Skeletal muscle satellite cell (primary cell): ENCODE measurements around the gene EHMT2.
"Not testable (repeated sequence)": the region's sequence is repeated elsewhere in the genome, so short reads cannot be mapped to it uniquely, and the experiment has no call there.

Source experiments
- H3K27me3 ChIP-seq: 2 replicates; pipeline ENCODE4 v1.7.0; 2013; ENCODE audit warnings: low read length; ENCODE audit not compliant: control insufficient read depth, insufficient read depth
- H3K36me3 ChIP-seq: 2 replicates; pipeline ENCODE4 v1.7.0; 2013; ENCODE audit warnings: mild to moderate bottlenecking, control low read depth, low read length; ENCODE audit not compliant: insufficient read depth
- H3K4me1 ChIP-seq: 2 replicates; pipeline ENCODE4 v1.7.0; 2013; ENCODE audit warnings: low read length; ENCODE audit not compliant: control insufficient read depth, insufficient read depth
- H3K4me2 ChIP-seq: 2 replicates; pipeline ENCODE4 v1.7.0; 2013; ENCODE audit warnings: mild to moderate bottlenecking, low read length
- H3K4me3 ChIP-seq: 2 replicates; pipeline ENCODE4 v1.7.0; 2013; ENCODE audit warnings: low read length
- H3K9ac ChIP-seq: 2 replicates; pipeline ENCODE4 v1.7.0; 2013; ENCODE audit warnings: mild to moderate bottlenecking, low read depth, low read length, moderate library complexity
- H3K9me3 ChIP-seq: replicated peaks from 2 replicates; pipeline ENCODE4 v1.7.0; 2013; ENCODE audit warnings: mild to moderate bottlenecking, control low read depth, low read length

The EHMT2 gene

GRCh38 chr6:31875877-31876276 is 21.6 kb downstream of the EHMT2 start:
- H3K27me3 ChIP-seq, result peaks cover 7% of the 10 kb centered on the region
- no peak overlapping the region for H3K4me2 ChIP-seq
- H3K9ac ChIP-seq, result no peak overlapping the region
- peaks cover 14% of the 10 kb centered on the region for H3K36me3 ChIP-seq
- H3K4me1 ChIP-seq, result peaks cover 6% of the 10 kb centered on the region
- no peaks in the 10 kb centered on the region for H3K9me3 ChIP-seq
- no peak overlapping the region for H3K4me3 ChIP-seq

- no peaks in the 10 kb centered on the region for H3K9me3 ChIP-seq
- H3K4me3 ChIP-seq, result no peak overlapping the region
- H3K4me2 ChIP-seq, result no peak overlapping the region
- H3K27me3 ChIP-seq, result peaks cover 7% of the 10 kb centered on the region
- H3K4me1 ChIP-seq, result peaks cover 10% of the 10 kb centered on the region
- no peak overlapping the region for H3K9ac ChIP-seq
- peaks cover 5% of the 10 kb centered on the region for H3K36me3 ChIP-seq
Measured at GRCh38 chr6:31874836-31875572, 22.5 kb downstream of the EHMT2 start.

- H3K4me2 ChIP-seq, result no peak overlapping the region
- H3K27me3 ChIP-seq, result peaks cover 8% of the 10 kb centered on the region
- no peaks in the 10 kb centered on the region for H3K36me3 ChIP-seq
- H3K4me3 ChIP-seq, result no peak overlapping the region
- H3K4me1 ChIP-seq, result peaks cover 10% of the 10 kb centered on the region
- no peaks in the 10 kb centered on the region for H3K9me3 ChIP-seq
- H3K9ac ChIP-seq, result no peak overlapping the region
Measured at GRCh38 chr6:31874084-31874670, 23.3 kb downstream of the EHMT2 start.

DNA sequence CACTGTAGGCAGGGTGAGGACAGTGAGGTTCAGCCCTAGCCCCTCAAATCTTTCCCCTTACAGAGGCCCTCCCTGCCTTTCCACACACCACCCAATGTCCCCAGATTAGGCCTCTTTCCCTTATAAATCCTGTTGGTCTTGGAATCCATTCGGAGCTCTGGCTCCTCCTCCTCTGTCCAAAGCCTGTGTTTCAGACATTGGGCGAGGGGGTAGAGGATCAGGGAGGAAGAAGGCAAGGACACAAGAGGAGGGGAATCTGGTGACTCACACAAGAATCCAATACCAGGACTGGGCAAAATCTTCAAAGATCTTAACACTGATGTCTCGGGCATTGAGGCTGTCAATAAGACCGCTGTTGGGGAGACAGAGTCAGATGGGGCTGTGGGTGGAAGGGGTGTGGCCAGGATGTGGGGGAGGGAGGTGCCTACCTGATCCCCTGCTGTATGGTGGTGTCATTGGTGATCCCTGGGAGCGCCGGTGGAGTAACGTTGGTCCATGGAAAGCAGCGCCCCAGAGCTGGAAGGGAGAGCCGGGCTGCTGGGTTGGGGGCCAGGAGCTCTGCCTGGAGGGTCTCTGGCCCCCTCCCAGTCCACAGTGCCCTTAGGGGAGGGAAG is 26.3 kb downstream of the EHMT2 start:
- H3K4me2 ChIP-seq, result no peak overlapping the region
- H3K9me3 ChIP-seq, result no peaks in the 10 kb centered on the region
- no peaks in the 10 kb centered on the region for H3K36me3 ChIP-seq
- peaks cover 12% of the 10 kb centered on the region for H3K27me3 ChIP-seq
- no peak overlapping the region for H3K9ac ChIP-seq
- no peak overlapping the region for H3K4me3 ChIP-seq
- peaks cover 10% of the 10 kb centered on the region for H3K4me1 ChIP-seq

DNA sequence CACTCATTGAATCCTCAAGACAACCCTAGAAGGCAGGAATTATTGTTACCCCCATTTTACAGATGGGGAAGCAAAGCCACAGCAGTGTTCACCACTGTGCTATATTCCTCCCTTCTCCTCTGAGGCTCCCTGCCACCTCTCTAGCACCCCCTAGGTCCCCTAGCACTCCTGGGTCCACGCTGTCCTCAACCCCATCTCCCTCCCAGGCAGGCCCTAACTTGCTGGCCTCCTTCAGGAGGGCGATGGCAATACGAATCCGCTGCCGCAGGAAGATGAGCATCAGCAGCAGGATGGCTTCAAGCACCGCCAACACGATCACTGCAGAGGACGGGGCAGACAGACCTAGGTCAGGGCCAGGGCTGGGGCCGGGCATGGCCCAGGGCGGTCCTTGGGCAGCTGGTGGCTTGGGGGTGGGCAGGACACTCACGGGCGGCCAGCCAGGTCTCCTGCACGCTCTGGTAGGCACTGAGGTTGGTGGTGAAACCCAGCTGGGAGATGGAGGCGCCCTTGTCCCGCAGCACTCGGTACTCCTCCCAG is 27.0 kb downstream of the EHMT2 start:
- Histone ChIP-seq H3K36me3 (no peaks in the 10 kb centered on the region), H3K27me3 (peaks cover 12% of the 10 kb centered on the region), H3K4me1 (peaks cover 10% of the 10 kb centered on the region), H3K4me3 (no peak overlapping the region), H3K9ac (no peak overlapping the region), H3K9me3 (no peaks in the 10 kb centered on the region), H3K4me2 (no peak overlapping the region)

- H3K9ac ChIP-seq, result no peak overlapping the region
- H3K4me1 ChIP-seq, result peaks cover 12% of the 10 kb centered on the region
- H3K27me3 ChIP-seq, result peaks cover 12% of the 10 kb centered on the region
- H3K9me3 ChIP-seq, result no peaks in the 10 kb centered on the region
- H3K4me2 ChIP-seq, result no peak overlapping the region
- no peak overlapping the region for H3K4me3 ChIP-seq
- no peaks in the 10 kb centered on the region for H3K36me3 ChIP-seq
Measured at GRCh38 chr6:31869343-31869742, 28.2 kb downstream of the EHMT2 start.

GRCh38 chr6:31868658-31868971 is 28.9 kb downstream of the EHMT2 start:
- not testable (repeated sequence) for H3K4me3 ChIP-seq, H3K36me3 ChIP-seq, H3K9me3 ChIP-seq, H3K4me2 ChIP-seq, H3K9ac ChIP-seq
- Histone ChIP-seq H3K4me1 (peaks cover 16% of the 10 kb centered on the region), H3K27me3 (peaks cover 12% of the 10 kb centered on the region)

DNA sequence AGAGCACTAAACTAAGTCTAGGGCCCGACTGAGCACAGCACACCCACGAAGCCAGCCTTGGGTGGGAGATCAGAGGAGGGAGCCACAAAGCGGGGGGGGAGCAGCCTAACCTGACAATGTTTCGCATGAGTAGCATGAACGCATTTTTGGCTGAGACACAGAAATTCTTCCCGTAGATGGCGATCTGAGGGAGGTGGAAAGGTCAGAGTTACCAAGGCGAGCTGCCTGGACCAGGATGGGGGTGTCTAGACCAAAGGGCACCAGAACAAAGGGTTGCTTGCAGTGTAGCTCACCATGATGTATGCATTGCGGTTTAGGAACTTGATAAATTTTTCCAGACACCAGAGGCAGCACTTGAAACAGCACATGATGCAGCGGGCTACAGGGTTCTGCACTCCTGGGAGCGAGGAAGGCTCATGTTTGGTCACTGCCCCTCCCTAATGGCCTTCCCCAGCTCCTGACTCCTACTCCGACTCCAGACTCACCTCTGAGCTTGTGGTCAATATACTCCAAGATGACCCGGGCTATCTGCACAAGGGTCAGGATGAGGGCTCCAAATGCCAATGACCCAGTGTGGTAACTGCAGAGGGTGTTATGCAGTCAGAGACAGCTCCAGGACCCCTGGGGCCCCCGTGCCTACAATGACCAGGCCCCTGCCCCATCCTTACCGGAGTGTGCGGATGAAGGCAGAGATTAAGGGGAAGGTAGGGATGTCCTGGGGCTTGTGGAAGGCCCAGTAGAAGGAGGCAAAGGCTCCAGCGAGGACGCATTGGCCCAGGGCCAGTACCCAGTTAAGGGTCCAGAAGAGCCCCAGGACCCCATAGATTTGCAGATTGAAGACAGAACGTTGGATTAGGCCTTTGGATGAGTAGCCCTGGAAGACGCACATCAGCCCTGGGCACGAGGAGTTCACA is 32.0 kb downstream of the EHMT2 start:
- Histone ChIP-seq H3K9me3 (no peaks in the 10 kb centered on the region), H3K9ac (no peak overlapping the region), H3K4me3 (no peak overlapping the region), H3K36me3 (no peaks in the 10 kb centered on the region), H3K4me1 (peaks cover 18% of the 10 kb centered on the region), H3K27me3 (peaks cover 5% of the 10 kb centered on the region), H3K4me2 (no peak overlapping the region)

- Histone ChIP-seq H3K36me3 (peaks cover 3% of the 10 kb centered on the region), H3K27me3 (peaks cover 5% of the 10 kb centered on the region), H3K4me2 (no peak overlapping the region), H3K4me1 (peaks cover 18% of the 10 kb centered on the region), H3K9ac (no peak overlapping the region), H3K4me3 (no peak overlapping the region), H3K9me3 (no peaks in the 10 kb centered on the region)
Measured at GRCh38 chr6:31864818-31865204, 32.7 kb downstream of the EHMT2 start.

DNA sequence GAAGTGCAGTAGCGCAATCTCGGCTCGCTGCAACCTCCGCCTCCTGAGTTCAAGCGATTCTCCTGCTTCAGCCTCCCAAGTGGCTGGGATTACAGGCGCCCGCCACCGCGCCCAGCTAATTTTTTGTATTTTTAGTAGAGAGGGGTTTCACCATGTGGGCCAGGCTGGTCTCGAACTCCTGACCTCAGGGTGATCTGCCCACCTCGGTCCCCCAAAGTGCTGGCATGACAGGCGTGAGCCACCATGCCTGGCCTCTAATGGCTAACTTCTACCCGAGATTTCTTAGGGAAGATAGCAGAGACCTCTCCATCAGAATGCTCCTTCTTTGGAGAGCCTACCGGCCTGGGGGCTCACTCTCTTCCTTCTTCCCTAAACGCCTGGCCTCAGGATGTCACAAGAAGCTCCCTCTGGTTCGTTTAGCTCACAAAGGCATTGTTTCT is 33.4 kb downstream of the EHMT2 start:
- H3K9me3 ChIP-seq, H3K36me3 ChIP-seq, H3K27me3 ChIP-seq: not testable (repeated sequence)
- Histone ChIP-seq H3K4me1 (peaks cover 18% of the 10 kb centered on the region), H3K9ac (peak overlapping the region; percentile 70), H3K4me2 (peak overlapping the region; percentile 93), H3K4me3 (peak overlapping the region; percentile 78)
